GM12878 (cell line): ENCODE results near the gene TRHDE. TPM values are rescaled to one million over a fixed set of nuclear protein-coding genes. Genes with fewer than 3 reads are reported as not detected.

Experiments
- ASH2L ChIP-seq: fragments of 300-600, 200-600 bp; sonication (generic); IDR thresholded peaks from 2 replicates; pipeline ENCODE4 v1.6.1; 2017; ENCODE audit warnings: low read depth, mild to moderate bottlenecking, borderline replicate concordance
- ATF7 ChIP-seq: fragments of 450-650 bp; IDR thresholded peaks from 2 replicates; pipeline ENCODE4 v1.6.1; 2016; ENCODE audit warnings: low read depth, mild to moderate bottlenecking
- BRCA1 ChIP-seq: IDR thresholded peaks from 2 replicates; pipeline ENCODE4 v1.6.1; 2011; ENCODE audit warnings: low read depth, low read length, improper control_type of control experiment
- CUX1 ChIP-seq: IDR thresholded peaks from 2 replicates; pipeline ENCODE4 v1.6.1; 2012; ENCODE audit warnings: improper control_type of control experiment, low read depth, low read length; ENCODE audit not compliant: insufficient replicate concordance
- IRF5 ChIP-seq: fragments of 450-650 bp; IDR thresholded peaks from 2 replicates; pipeline ENCODE4 v1.6.1; 2017; ENCODE audit warnings: borderline replicate concordance
- KDM1A ChIP-seq: fragments of 200-600 bp; sonication (generic); IDR thresholded peaks from 2 replicates; pipeline ENCODE4 v1.6.1; 2016; ENCODE audit warnings: borderline replicate concordance
- NFYA ChIP-seq: IDR thresholded peaks from 2 replicates; pipeline ENCODE4 v1.6.1; 2011; ENCODE audit warnings: low read depth, mild to moderate bottlenecking, low read length, improper control_type of control experiment, borderline replicate concordance
- RFX5 ChIP-seq: IDR thresholded peaks from 2 replicates; pipeline ENCODE4 v1.6.1; 2011; ENCODE audit warnings: low read depth, low read length, improper control_type of control experiment
- SMAD5 ChIP-seq: IDR thresholded peaks from 2 replicates; pipeline ENCODE4 v1.6.1; 2016; ENCODE audit warnings: antibody characterized with exemption, low read depth
- SMARCA5 ChIP-seq: fragments of 450-650 bp; IDR thresholded peaks from 2 replicates; pipeline ENCODE4 v1.6.1; 2017; ENCODE audit warnings: mild to moderate bottlenecking
- SUPT20H ChIP-seq: IDR thresholded peaks from 2 replicates; pipeline ENCODE4 v1.6.1; 2011; ENCODE audit warnings: low read depth, mild to moderate bottlenecking, low read length, moderate library complexity, borderline replicate concordance; ENCODE audit not compliant: control insufficient read depth
- polyA plus RNA-seq, 11 experiments: library from polyadenylated mRNA; depleted of rRNA in 4 of 11; unstranded in 6 of 11; stranded (reverse) in 5 of 11; fragments of >200 nt; fragmentation: Nextera tagmentation in 4 of 11; fragmentation: Illumina TruSeq in 1 of 11; extraction: Ambion mirVana in 4 of 11; extraction: Trizol in 1 of 11; gene quantifications; 1 replicate in 1 of 11; 2 replicates in 10 of 11; pipeline versions ENCODE4 v1.2.1 to v1.2.3, GENCODE V29; 2011 to 2016; ENCODE audit warnings: inconsistent platforms in 2 of 11, missing spikeins in 2 of 11, low read depth in 1 of 11
- total RNA-seq, 4 experiments: library from RNA; depleted of rRNA in 3 of 4; stranded (reverse); fragments of >200 nt in 3 of 4; fragmentation: Illumina TruSeq in 1 of 4; extraction: Trizol in 1 of 4; gene quantifications; 2 replicates each; pipeline versions ENCODE4 v1.2.1 to v1.2.3, GENCODE V29; 2013 to 2021

Gene TRHDE
- total and polyA plus RNA-seq, 10 of the 15 experiments (the other 5 are each of a cell fraction or from before 2014, with no cell fraction given), result not detected

DNA sequence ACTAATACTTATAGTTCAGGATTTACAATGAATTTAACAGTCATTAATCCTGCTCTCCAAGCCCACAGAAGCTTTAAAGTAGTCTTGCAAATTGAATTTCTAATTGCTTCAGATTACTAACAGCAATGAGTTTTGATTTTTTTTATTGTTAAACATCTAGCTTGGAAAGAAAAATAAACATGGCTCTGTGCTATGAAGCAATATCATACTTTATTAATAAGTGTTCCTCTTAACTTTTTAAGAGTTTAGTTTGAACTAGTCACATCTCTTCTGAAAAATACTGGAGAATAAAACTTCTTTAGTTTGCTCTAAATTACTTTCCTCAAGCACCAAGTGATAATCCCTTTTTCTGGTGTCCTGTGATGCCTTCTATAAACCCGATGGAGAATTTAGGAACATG, 250.2 kb downstream of the TRHDE start (continued):
- TF ChIP-seq CUX1 (no peak), SMAD5 (no peak), IRF5 (no peak), RFX5 (no peak), NFYA (no peak), BRCA1 (no peak), SUPT20H (no peak), KDM1A (no peak), SMARCA5 (no peak), ATF7 (no peak), ASH2L (no peak)
